ENCODE results near the gene ANO3.

The ANO3 gene

GRCh38 chr11:26365284-26365683 lies 33.4 kb downstream of the ANO3 start:
- DNase-seq, result no peak

GRCh38 chr11:26377619-26378018 lies 45.7 kb downstream of the ANO3 start:
- DNase-seq, result no peak

DNA sequence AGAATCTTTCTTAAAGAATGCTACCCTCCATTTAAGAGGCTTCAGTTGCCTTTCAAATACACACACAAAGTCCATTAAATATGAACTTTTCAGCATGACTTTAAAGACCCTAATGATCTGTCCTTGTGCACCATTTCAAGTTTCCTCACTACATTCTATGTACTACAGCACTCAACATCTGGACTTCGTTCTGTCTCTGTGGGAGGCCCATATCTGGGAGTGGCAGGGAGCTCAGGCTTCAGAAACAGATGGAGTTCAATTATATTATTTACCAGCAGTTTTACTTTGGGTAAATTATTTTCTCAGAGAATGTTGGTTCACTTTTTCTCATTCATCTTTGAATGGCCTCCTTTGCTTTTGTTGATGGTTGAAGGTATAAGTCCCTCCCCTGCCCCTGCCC lies 67.4 kb downstream of the ANO3 start:
- DNase-seq, result no peak

GRCh38 chr11:26410706-26411366 lies 78.9 kb downstream of the ANO3 start:
- DNase-seq, result no peak

GRCh38 chr11:26412955-26413354 lies 81.0 kb downstream of the ANO3 start:
- DNase-seq, result no peak

- DNase-seq, result no peak
Measured at GRCh38 chr11:26418386-26418912, 86.5 kb downstream of the ANO3 start.

GRCh38 chr11:26420331-26420730 lies 88.4 kb downstream of the ANO3 start:
- no peak for DNase-seq

- DNase-seq, result no peak
Measured at GRCh38 chr11:26424255-26424654, 92.3 kb downstream of the ANO3 start.

- no peak for DNase-seq
Measured at GRCh38 chr11:26439854-26440253, 107.9 kb downstream of the ANO3 start.

- no peak for DNase-seq
Measured at GRCh38 chr11:26442131-26442530, 110.2 kb downstream of the ANO3 start.

DNA sequence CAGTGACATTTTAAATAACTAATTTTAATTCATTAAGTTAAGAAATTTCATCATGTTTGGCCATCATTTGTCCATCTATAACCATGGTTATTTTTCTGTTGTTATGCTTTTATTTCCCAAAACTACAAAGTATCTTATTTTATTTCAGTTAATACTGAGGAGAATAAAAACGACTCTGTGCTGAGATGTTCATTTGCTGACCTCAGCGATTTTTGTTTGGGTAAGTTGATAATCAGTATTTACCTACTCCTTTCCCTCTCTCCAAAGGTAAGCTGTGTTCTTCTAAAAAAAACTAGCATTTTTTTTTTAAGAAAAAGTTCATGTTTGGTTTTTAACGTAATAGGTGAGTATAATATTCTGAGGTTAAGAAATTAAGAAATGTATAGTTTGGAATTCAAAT lies 111.7 kb downstream of the ANO3 start:
- DNase-seq, result no peak

- no peak for DNase-seq
Measured at GRCh38 chr11:26457636-26458035, 125.7 kb downstream of the ANO3 start.

- no peak for DNase-seq
Measured at GRCh38 chr11:26465274-26465673, 133.3 kb downstream of the ANO3 start.

- DNase-seq, result no peak
Measured at GRCh38 chr11:26467506-26467905, 135.6 kb downstream of the ANO3 start.

- DNase-seq, result no peak
Measured at GRCh38 chr11:26470992-26471391, 139.1 kb downstream of the ANO3 start.

DNA sequence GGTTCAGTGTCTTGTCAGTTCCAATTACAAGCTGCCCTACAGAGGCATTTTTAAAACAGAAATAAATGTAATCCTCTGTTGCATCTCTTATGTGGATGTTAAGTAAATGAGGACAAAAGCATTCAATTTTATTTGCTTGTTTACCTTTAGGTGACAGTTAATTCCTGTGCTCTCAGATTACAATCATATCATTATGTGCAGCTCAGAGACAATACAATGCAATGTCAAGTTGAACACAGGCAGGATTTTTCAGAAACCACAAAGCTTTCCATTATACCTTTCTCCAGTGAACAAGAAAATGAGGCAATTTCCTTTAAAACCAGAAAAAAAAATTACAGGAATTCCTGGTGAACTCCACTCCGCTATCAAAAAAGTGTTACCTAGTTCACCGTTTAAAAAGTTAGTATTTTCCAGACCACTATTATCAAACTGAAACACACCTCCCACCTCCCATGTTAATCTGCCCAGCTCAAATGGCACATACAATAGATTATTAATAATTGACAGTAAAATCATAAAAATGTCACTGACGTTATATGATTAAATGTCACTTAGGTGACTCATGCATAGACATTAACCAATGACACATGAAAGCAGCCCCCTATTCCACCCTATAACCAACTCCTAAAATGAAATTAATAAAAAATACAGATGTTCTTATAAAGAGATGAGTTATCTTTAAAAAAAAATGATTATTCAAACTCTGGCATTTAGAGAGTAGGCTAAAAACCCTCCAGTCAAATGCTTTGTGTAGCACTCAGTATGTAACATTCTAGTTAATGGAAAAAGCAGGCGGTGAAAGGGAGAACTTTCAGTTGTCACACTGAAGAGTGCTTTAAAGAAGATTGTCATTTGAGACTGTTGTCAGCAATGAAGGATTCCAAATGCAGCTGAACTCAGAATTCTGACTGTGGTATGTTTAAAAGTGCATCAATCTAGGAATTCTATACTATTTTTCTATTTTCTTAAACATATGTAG lies 141.6 kb downstream of the ANO3 start:
- no peak for DNase-seq

GRCh38 chr11:26474401-26474800 lies 142.5 kb downstream of the ANO3 start:
- no peak for DNase-seq

DNA sequence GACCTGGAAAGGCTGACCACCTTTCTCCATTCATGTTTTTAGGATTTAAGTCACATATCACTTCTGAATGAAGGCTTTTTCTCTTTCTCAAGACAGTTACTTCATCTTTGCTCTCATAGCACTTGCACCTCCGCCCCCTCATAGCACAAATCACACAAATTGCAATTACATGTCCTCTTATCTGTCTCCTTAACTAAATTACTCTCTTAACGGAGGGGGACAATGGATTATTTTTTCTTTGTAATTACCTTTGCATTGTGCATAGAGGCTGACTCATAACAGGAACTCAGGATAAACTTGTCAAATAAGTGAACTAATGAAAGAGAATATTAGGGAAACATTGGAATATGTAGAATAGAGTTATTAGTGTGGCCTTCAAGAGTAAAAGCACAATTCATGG lies 145.5 kb downstream of the ANO3 start:
- DNase-seq, result no peak

GRCh38 chr11:26478710-26479109 lies 146.8 kb downstream of the ANO3 start:
- DNase-seq, result no peak

DNA sequence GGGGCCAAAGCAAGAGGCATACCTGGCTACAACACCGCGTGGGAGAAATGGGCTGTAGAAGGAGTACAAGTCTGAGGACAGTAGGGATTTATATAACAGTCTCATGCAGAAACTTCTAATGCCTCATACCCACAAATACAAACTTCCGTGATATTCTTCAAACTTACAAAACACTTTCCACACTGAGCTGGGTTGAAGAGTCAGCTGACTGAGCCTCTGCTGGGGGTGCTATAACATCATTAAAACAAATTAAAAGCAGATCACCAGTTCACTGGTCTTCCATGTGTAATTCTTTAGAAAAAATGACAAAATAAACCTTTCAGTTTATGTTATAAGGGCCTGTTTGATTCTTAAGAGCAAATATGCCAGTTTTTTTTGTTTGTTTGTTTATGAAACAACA lies 148.1 kb downstream of the ANO3 start:
- no peak for DNase-seq

DNA sequence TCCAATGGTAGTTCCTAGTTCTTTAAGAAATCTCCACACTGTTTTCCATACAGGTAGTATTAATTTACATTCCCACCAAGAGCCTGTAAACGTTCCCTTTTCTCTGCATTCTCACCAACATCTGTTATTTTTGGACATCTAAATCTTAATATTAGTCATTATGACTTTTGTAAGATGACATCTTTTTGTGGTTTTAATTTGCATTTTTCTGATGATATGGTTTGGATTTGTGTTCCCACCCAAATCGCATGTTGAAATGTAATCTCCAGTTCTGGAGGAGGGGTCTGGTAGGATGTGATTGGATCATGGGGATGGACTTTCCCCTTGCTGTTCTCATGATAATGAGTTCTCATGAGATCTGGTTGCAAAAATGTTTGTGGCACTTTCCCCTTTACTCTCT lies 151.2 kb downstream of the ANO3 start:
- DNase-seq, result no peak

DNA sequence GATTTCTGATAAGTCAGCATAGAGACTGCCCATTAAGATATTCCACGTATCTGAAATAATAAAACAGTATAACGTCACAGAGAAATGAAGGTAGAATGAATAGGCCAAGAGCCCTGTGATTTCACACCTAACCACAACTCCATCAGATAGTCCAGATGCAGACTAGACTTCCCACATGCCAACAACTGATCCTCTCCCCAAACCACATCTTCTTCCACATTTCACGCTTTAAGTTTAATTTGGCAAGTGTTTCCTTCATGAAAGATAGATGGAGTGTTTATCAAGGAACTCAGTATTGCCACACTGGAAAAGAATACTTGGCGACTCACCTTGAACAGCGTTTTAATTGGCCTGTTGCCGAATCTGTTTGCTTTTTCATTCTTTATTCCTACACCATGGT lies 158.6 kb downstream of the ANO3 start:
- DNase-seq, result no peak

- no peak for DNase-seq
Measured at GRCh38 chr11:26493616-26494015, 161.7 kb downstream of the ANO3 start.

DNA sequence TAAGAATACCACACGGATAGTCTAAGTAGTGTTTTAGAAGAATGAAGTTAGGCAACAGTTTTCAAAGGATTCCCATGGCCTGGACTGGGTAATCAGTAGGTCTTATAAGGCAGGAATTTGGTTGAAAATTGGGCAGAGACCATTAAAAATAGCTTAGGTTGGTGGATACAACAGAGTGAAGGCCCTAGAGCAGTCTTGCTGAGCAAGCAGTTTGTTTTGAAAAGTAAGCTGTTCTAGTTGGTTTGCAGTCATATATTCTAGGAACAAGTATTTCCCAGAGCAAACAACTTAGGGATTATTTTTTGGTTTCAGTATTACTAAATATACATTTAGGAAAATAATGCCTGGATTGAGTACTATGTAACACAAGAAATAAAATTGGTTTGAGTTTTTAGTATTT lies 175.3 kb downstream of the ANO3 start:
- DNase-seq, result no peak
